ENCODE data around the gene DAAM2.

DNA sequence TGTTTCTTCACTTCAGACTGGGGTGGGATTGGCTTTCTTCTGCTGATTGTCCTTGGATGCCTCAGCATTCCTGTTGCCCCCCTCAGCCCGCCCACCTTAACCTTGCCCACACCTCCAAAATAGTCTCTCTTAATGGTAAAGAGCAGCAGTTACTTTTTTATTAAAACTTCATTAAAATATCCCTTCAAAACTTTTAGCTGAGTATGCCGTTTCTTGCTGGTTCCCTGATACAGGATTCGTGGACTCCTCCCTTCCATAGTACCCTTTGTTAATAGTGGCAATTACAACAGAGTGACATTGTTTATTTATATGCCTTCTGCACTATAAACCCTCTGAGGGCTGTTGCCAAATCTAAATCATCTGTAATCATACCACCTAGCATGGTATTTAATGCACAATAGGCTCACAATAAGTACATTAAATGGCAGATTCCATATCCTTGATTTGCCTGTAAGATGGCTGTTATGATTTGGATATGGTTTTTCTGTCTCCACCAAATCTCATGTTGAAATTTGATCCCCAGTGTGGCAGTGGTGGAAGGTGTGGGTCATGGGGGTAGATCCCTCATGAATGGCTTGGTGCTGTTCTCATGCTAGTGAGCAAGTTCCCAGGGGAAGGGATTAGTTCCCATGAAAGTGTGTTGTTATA is 145.6 kb downstream of the DAAM2 start:
- TF ChIP-seq, protein P1, sequence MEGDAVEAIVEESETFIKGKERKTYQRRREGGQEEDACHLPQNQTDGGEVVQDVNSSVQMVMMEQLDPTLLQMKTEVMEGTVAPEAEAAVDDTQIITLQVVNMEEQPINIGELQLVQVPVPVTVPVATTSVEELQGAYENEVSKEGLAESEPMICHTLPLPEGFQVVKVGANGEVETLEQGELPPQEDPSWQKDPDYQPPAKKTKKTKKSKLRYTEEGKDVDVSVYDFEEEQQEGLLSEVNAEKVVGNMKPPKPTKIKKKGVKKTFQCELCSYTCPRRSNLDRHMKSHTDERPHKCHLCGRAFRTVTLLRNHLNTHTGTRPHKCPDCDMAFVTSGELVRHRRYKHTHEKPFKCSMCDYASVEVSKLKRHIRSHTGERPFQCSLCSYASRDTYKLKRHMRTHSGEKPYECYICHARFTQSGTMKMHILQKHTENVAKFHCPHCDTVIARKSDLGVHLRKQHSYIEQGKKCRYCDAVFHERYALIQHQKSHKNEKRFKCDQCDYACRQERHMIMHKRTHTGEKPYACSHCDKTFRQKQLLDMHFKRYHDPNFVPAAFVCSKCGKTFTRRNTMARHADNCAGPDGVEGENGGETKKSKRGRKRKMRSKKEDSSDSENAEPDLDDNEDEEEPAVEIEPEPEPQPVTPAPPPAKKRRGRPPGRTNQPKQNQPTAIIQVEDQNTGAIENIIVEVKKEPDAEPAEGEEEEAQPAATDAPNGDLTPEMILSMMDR (IDR thresholded peaks at IDR 0.05), result no peak
- TF ChIP-seq POLR2A (IDR thresholded peaks at IDR 0.05) (no peak), EP300 (IDR thresholded peaks at IDR 0.05) (no peak)
